NCI-H510A treated with DMSO at 0.1 percent for 48 hours (cell line): Measurements from ENCODE around the gene MAPK8IP1.

Source experiments
- DNase-seq: peaks from one replicate; lab custom pipeline; 2025; lab: John Stamatoyannopoulos, UW

MAPK8IP1 gene

GRCh38 chr11:45909594-45910475, 24.4 kb downstream of the MAPK8IP1 start:
- no peak for DNase-seq

- no peak for DNase-seq
These were observed 25.2 kb downstream of the MAPK8IP1 start for GRCh38 chr11:45910623-45911022.

GRCh38 chr11:45913514-45913913, 28.1 kb downstream of the MAPK8IP1 start:
- no peak for DNase-seq

GRCh38 chr11:45913942-45914635, 28.6 kb downstream of the MAPK8IP1 start:
- DNase-seq: no peak

- no peak for DNase-seq
These were observed 30.0 kb downstream of the MAPK8IP1 start for GRCh38 chr11:45915446-45915845.

GRCh38 chr11:45917286-45917622, 31.8 kb downstream of the MAPK8IP1 start:
- DNase-seq: no peak

- DNase-seq: peak; percentile 52
These were observed 32.3 kb downstream of the MAPK8IP1 start, which contains the start of gene PEX16 for GRCh38 chr11:45917623-45918330. Gene PEX16 (minus strand): TSS chr11:45917877. CDS start chr11:45917811, 66 bp downstream.

- peak; percentile 34 for DNase-seq
These were observed 33.0 kb downstream of the MAPK8IP1 start for GRCh38 chr11:45918331-45918941.

- no peak for DNase-seq
These were observed 33.7 kb downstream of the MAPK8IP1 start for GRCh38 chr11:45918962-45919675.

- DNase-seq: no peak
These were observed 34.5 kb downstream of the MAPK8IP1 start for GRCh38 chr11:45919806-45920530.

- DNase-seq: no peak
These were observed 35.4 kb downstream of the MAPK8IP1 start for GRCh38 chr11:45920531-45921477.

- peak; percentile 38 for DNase-seq
These were observed 36.3 kb downstream of the MAPK8IP1 start for GRCh38 chr11:45921561-45922424.

GRCh38 chr11:45922425-45923082, 37.1 kb downstream of the MAPK8IP1 start, which contains the start of gene LARGE2:
Gene LARGE2 (plus strand): TSS chr11:45922656. CDS start chr11:45922883, 227 bp downstream.
- no peak for DNase-seq

GRCh38 chr11:45924036-45924915, 38.8 kb downstream of the MAPK8IP1 start:
- DNase-seq: no peak

GRCh38 chr11:45924927-45925326, 39.5 kb downstream of the MAPK8IP1 start:
- DNase-seq: no peak

GRCh38 chr11:45925550-45925949, 40.1 kb downstream of the MAPK8IP1 start:
- DNase-seq: no peak

GRCh38 chr11:45926001-45926401, 40.5 kb downstream of the MAPK8IP1 start:
- DNase-seq: no peak
